GM19395 (cell line): ENCODE measurements around the gene ATP2A3.

Experiments used
- ATAC-seq: cut with Tn5 transposase; IDR thresholded peaks from one replicate; pipeline ENCODE4 v1.9.1; 2021; ENCODE audit warnings: mild to moderate bottlenecking, moderate library complexity; ENCODE audit not compliant: unreplicated experiment

Gene ATP2A3

GRCh38 chr17:3875317-3875716, 88.9 kb downstream of the ATP2A3 start:
- ATAC-seq: no peak
